ENCODE results near the gene CHP1. TPM values are rescaled to one million over a fixed set of nuclear protein-coding genes. Genes with fewer than 3 reads are reported as not detected.

The CHP1 gene
- total and polyA plus RNA-seq, 2 of the 8 experiments (the other 6 are each of a cell fraction or from before 2014, with no cell fraction given) = 45.2 to 89.0 TPM

DNA sequence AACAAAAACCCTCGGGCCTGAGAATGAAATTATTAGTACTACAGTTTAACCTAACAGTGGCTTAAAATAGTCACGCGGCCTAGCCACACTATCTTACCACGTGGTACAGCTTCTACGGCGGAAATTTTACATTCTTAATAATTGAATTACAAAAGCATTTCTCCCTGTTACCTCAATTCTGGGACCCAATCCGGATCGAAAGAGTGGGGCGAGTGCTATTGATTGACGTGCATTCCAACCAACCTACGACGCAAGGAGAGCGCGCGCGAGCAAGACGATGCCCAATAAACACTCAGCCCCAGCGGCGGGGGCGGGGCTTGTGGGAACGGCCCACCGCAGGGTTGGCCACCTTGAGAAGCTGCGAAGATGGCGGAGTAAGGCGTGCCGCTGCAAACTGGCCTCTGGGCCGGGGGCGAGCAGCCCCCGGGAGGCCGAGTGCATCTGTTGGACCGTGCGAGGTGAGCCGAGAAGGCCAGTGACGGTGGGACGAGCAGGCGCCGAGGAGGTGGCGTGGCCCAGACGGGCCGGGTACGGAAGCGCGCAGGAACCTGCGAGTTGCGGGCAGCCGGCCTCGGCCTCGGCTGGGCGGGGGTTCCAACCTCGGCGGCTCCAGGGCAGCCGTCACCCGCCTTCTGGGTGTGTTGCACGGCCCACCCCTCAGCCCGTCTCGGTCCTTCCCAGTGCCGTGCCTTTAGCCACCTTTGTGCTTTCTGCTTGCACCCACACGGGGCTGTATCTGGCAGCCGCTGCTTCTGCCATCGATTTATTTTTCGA, 52.8 kb downstream of the CHP1 start (continued):
- TF ChIP-seq EP300 (IDR thresholded peaks at IDR 0.05; ENCODE audit: borderline replicate concordance in 1 of 2, low read depth in 2 of 2, low read length in 2 of 2) (no peak), SAP30 (IDR thresholded peaks at IDR 0.05; ENCODE audit: insufficient read depth, insufficient replicate concordance, low read length) (no peak), SP4 (IDR thresholded peaks at IDR 0.05; ENCODE audit: low read length) (no peak; the same call in 1 of the 2 replicates), ASH2L (IDR thresholded peaks at IDR 0.05; ENCODE audit: low read length) (no peak), TAF1 (IDR thresholded peaks at IDR 0.05; ENCODE audit: low read depth, low read length) (peak; percentile 97), YY1 (IDR thresholded peaks at IDR 0.05; ENCODE audit: low read depth, low read length) (peak; percentile 94), PHF8 (conservative IDR thresholded peaks at IDR 0.05; ENCODE audit: low read depth, low read length) (peak; percentile 98), SIRT6 (IDR thresholded peaks at IDR 0.05; ENCODE audit: low read length) (no peak), JUN (IDR thresholded peaks at IDR 0.05; ENCODE audit: low read depth, low read length) (no peak), BACH1 (IDR thresholded peaks at IDR 0.05; ENCODE audit: low read length) (no peak), CBX5 (IDR thresholded peaks at IDR 0.05; ENCODE audit: low read depth, low read length) (no peak), NANOG (IDR thresholded peaks at IDR 0.05; ENCODE audit: insufficient read depth, low read depth, low read length, poor library complexity, severe bottlenecking) (no peak), KDM5A (IDR thresholded peaks at IDR 0.05; ENCODE audit: low read length) (no peak), CBX8 (IDR thresholded peaks at IDR 0.05; ENCODE audit: borderline replicate concordance, low read depth, low read length) (no peak), SIN3A (conservative IDR thresholded peaks at IDR 0.05 in 1 of 2, IDR thresholded peaks at IDR 0.05 in 1 of 2; ENCODE audit: low read depth in 1 of 2, low read length in 2 of 2) (peak; percentile 49 to 81; a peak in 2 of 4 replicates), SIX5 (IDR thresholded peaks at IDR 0.05; ENCODE audit: low read depth, low read length) (no peak), RFX5 (IDR thresholded peaks at IDR 0.05; ENCODE audit: borderline replicate concordance, low read depth, low read length) (no peak), EGR1 (IDR thresholded peaks at IDR 0.05; ENCODE audit: borderline replicate concordance, low read depth, low read length) (peak; percentile 27; the same call in 1 of the 2 replicates), SUZ12 (IDR thresholded peaks at IDR 0.05; ENCODE audit: low read length) (no peak), TBP (IDR thresholded peaks at IDR 0.05; ENCODE audit: low read depth, low read length) (peak; percentile 92)
- TF ChIP-seq, protein P1, sequence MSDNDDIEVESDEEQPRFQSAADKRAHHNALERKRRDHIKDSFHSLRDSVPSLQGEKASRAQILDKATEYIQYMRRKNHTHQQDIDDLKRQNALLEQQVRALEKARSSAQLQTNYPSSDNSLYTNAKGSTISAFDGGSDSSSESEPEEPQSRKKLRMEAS (IDR thresholded peaks at IDR 0.05) = peak; percentile 54; the same call in 1 of the 2 replicates
- TF ChIP-seq, protein P2, sequence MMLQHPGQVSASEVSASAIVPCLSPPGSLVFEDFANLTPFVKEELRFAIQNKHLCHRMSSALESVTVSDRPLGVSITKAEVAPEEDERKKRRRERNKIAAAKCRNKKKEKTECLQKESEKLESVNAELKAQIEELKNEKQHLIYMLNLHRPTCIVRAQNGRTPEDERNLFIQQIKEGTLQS (IDR thresholded peaks at IDR 0.05; ENCODE audit: insufficient read depth, low read depth, low read length) = no peak
- TF ChIP-seq, protein P3, sequence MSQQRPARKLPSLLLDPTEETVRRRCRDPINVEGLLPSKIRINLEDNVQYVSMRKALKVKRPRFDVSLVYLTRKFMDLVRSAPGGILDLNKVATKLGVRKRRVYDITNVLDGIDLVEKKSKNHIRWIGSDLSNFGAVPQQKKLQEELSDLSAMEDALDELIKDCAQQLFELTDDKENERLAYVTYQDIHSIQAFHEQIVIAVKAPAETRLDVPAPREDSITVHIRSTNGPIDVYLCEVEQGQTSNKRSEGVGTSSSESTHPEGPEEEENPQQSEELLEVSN (IDR thresholded peaks at IDR 0.05) = no peak; the same call in 1 of the 2 replicates
